Activated CD4-positive, alpha-beta T cell treated with anti-CD3 and anti-CD28 coated beads, Interleukin-2, amount 50 U/mL, for 16 hours (primary cell): ENCODE results near the gene PLIN5.
"Not testable (repeated sequence)": the region's sequence is repeated elsewhere in the genome, so short reads cannot be mapped to it uniquely, and the experiment has no call there.

Source experiments
- DNase-seq: peaks from one replicate; pipeline ENCODE4 v3.0.0-alpha.2; 2020

The PLIN5 gene

GRCh38 chr19:4566402-4567051, 31.5 kb upstream of the PLIN5 start:
- no peak for DNase-seq

DNA sequence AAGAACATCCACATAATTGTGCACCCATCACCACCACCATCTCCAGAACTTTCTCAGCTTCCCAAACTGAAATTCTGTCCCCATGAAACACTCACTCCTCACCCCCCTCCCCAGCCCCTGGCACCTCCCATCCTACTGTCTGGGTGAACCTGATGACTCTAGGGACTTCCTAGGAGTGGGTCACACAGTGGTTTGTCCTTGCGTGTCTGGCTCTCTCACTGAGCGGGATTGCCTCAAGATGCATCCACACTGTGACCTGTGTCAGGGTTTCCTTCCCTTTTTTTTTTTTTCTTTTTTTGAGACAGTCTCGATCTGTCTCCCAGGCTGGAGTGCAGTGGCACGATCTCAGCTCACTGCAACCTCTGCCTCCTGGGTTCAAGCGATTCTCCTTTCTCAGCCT, 28.5 kb upstream of the PLIN5 start:
- not testable (repeated sequence) for DNase-seq

DNA sequence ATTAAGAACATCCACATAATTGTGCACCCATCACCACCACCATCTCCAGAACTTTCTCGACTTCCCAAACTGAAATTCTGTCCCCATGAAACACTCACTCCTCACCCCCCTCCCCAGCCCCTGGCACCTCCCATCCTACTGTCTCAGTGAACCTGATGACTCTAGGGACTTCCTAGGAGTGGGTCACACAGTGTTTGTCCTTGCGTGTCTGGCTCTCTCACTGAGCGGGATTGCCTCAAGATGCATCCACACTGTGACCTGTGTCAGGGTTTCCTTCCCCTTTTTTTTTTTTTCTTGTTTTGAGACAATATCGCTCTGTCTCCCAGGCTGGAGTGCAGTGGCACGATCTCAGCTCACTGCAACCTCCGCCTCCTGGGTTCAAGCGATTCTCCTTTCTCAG, 27.1 kb upstream of the PLIN5 start:
- DNase-seq = not testable (repeated sequence)

GRCh38 chr19:4559569-4559968, 24.5 kb upstream of the PLIN5 start, which contains the start of gene SEMA6B:
Gene SEMA6B (minus strand): TSS chr19:4559684. CDS start chr19:4558457, 1,227 bp downstream.
- DNase-seq = no peak

GRCh38 chr19:4557971-4558941, 23.2 kb upstream of the PLIN5 start:
- no peak for DNase-seq

GRCh38 chr19:4557144-4557970, 22.3 kb upstream of the PLIN5 start:
- no peak for DNase-seq

DNA sequence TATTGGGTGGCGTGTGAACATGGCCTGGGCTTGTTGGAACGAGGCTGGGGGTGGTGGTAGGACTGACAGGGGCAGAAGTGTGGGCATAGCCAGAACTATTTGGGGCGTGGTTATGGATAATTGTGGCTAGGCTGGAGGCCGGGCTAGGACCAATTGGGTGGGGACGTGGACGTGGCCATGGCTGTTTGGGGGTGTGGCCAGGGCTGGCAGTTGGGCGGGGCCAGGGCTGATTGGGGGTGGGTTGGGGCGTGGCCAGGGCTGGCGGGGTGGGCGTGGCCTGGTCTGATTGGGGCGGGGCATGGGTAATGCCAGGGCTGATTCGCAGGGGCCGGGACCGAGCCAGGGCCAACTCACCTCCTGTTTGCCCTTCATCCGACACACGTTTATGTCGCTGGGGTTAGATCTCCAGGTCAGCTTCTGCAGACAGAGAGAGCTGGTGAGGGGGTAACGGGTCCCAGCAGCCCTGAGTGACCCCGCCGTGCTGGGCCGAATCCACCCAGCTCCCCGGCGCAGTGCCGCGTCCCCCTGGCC, 21.6 kb upstream of the PLIN5 start:
- DNase-seq = peak; percentile 14

DNA sequence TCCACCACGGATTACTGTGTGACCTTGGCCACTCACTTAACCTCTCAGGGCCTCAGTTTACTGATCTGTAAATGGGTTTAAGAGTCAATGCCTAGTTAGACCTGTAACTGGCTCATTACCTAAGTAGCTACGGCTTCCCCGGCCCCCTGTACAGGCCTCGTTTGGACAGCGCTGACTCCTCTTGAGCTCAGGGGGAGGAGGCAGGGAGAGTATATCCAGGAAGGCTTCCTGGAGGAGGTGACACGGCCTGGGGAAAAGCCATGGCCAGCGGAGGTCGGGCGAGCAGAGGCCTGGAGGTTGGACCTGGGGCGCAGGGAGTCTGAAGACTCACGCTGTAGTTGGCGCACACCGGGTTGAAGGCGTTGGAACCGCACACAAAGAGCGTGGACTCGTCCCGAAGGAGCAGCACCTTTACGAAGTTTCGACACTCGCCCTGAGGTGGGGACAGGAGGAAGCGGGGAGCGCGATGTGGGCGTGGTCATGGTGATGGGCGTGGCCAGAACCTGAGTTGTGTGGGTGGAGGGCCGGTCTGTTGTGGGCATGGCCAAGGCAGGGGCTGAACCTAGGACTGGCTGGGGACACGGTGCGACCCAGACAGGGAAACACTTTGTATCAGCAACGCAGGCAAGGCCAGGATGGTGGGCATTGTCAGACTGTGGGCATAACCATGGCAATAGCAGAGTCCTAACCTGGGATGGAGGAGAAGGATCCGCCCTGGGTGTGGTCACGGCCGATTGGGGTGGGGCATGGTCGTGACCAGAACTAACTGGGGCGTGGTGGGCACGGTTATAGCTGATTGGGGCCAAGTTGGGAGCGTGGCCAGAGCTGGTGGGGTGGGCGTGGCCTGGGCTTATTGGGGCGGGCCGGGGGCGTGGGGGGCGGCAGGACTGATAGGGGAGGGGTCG, 20.9 kb upstream of the PLIN5 start:
- no peak for DNase-seq

- no peak for DNase-seq
Measured at GRCh38 chr19:4554717-4555116, 19.7 kb upstream of the PLIN5 start.

DNA sequence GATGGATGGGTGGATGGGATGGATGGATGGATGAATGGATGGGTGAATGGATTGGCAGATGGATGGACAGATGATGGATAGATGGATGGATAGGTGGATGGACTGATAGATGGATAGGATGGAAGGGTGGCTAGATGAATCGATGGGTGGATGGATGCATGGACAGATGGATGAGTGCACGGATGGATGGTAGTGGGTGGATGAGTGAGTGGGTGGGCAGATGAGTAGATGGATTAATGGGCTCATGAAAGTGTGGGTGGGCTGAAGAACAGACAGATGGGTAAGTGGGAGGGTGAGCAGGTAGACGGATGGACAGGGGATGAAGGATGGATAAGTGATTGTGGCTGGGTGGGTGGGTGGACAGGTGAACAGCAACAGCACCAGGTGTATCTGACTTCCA, 18.8 kb upstream of the PLIN5 start:
- DNase-seq = no peak

- DNase-seq = no peak
Measured at GRCh38 chr19:4553092-4553695, 18.2 kb upstream of the PLIN5 start.

GRCh38 chr19:4552525-4552819, 17.4 kb upstream of the PLIN5 start:
- no peak for DNase-seq

GRCh38 chr19:4550479-4551050, 15.5 kb upstream of the PLIN5 start:
- DNase-seq = no peak

DNA sequence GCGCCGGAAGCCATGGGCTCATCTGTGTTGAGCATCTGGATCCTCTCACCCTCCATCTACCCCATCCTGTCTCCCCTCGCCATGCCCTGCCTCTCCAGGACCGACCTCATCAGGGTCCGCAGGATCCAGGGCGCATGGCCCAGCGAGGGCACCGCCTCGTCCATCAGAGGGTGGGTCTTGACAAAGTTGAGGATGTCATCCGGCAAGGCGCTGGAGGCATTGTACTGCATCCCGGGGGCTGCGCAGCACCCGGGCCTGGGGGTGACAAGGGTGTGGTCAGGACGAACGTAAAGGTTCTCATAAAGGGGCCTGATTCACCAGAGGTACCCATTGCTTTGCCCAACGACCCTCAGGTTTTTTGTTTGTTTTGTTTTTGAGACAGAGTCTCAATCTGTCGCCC, 15.0 kb upstream of the PLIN5 start:
- DNase-seq = no peak

DNA sequence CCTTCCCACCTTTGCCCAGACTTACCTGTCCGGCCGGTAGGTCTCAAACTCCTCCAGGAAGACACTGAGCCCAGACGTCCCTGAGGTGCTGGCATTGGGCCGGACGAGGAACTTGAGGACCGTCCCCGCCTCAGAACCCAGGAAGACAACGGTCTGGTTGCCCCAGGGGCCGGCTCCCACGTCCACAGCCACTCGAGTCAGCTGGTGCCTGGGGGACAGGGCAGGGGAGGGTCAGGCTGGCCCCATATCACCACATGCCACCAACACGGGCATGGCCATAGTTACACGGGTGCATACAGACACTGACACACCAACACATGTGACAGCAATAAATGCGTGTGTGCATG, 13.2 kb upstream of the PLIN5 start:
- DNase-seq = no peak

GRCh38 chr19:4547303-4548237, 12.5 kb upstream of the PLIN5 start:
- DNase-seq = peak; percentile 18

DNA sequence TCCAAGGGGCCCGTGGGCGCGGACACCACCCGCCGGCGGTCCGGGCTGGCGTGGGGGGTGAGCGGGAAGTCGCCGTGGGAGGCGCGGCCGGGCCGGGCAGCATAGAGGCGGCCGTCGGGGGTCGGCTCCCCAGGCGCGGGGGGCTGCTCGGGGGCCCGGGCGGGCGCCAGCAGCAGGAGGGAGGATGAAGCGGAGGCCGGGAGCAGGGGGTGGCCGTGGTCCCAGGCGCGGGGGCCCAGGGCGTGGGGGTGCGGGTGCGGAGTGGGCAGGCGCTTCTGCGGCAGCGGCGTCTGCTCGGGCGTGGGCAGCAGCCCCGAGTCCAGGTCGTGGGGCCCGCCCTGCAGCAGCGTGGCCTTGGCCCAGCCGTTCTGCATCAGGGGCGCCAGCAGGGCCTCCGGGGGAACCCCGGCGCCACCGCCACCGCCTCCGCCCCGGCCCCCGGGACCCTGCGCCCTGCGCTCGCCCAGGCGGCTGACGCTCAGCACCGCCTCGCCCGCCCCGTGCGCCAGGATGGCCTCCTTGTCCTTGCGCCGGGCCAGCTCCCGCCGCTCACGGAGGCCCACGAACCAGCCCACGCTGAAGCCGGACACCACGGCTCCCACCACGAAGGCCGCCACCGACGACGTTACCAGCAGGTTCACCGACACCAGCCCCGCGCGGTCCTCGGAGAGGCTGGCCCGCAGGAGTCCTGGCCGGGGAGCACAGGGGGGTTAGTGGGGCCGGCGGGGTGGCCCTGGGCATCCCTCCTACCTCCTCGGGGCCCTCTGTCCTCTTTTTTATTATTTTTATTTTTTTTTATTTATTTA, 9.0 kb upstream of the PLIN5 start:
- no peak for DNase-seq

- no peak for DNase-seq
Measured at GRCh38 chr19:4542896-4543841, 8.1 kb upstream of the PLIN5 start.
